NB4 (cell line): Measurements from ENCODE around the gene SLC44A4.

ENCODE experiments used
- DNase-seq: peaks from one replicate; pipeline ENCODE4 v3.0.0; 2010; ENCODE audit warnings: low read depth
- H3K4me3 ChIP-seq: one replicate; pipeline ENCODE4 v1.5.1; 2011; ENCODE audit warnings: mild to moderate bottlenecking, low read depth, low read length, moderate library complexity
- CTCF ChIP-seq: IDR thresholded peaks from one replicate; pipeline ENCODE4 v1.5.1; 2012; ENCODE audit warnings: low read depth, low read length
- MAX ChIP-seq: IDR thresholded peaks from 2 replicates; pipeline ENCODE4 v1.6.1; 2011; ENCODE audit warnings: low read depth, low read length
- MYC ChIP-seq: IDR thresholded peaks from 2 replicates; pipeline ENCODE4 v1.6.1; 2011; ENCODE audit warnings: low read depth, low read length
- POLR2A ChIP-seq: IDR thresholded peaks from 2 replicates; pipeline ENCODE4 v1.6.1; 2011; ENCODE audit warnings: mild to moderate bottlenecking; ENCODE audit not compliant: insufficient read length; ENCODE audit errors: extremely low read depth

Gene SLC44A4

GRCh38 chr6:31896493-31896855 is 17.7 kb upstream of the SLC44A4 start:
- peak overlapping the region; percentile 66 for H3K4me3 ChIP-seq
- no peak for DNase-seq
- TF ChIP-seq MAX (no peak), POLR2A (no peak), MYC (no peak), CTCF (no peak)

- DNase-seq = peak; percentile 51
- TF ChIP-seq POLR2A (no peak), MAX (no peak)
- no peak overlapping the region for H3K4me3 ChIP-seq
Measured at GRCh38 chr6:31892821-31893220, 14.0 kb upstream of the SLC44A4 start.

- DNase-seq = no peak
- H3K4me3 ChIP-seq = no peak overlapping the region
- no peak for TF ChIP-seq POLR2A
- TF ChIP-seq CTCF = no peak
- TF ChIP-seq MYC = no peak
- no peak for TF ChIP-seq MAX
Measured at GRCh38 chr6:31889331-31889972, 10.7 kb upstream of the SLC44A4 start.

GRCh38 chr6:31888276-31889258 is 9.8 kb upstream of the SLC44A4 start:
- TF ChIP-seq MYC = no peak
- peak; percentile 84 for TF ChIP-seq CTCF
- TF ChIP-seq POLR2A = no peak
- TF ChIP-seq MAX = no peak
- DNase-seq = peak; percentile 46
- no peak overlapping the region for H3K4me3 ChIP-seq

GRCh38 chr6:31887173-31888007 is 8.6 kb upstream of the SLC44A4 start:
- no peak for DNase-seq
- TF ChIP-seq MYC (no peak), POLR2A (no peak), MAX (no peak), CTCF (no peak)
- no peak overlapping the region for H3K4me3 ChIP-seq

- DNase-seq = no peak
- no peak overlapping the region for H3K4me3 ChIP-seq
- no peak for TF ChIP-seq MAX
- no peak for TF ChIP-seq CTCF
- no peak for TF ChIP-seq POLR2A
- TF ChIP-seq MYC = no peak
Measured at GRCh38 chr6:31886541-31886991, 7.8 kb upstream of the SLC44A4 start.
